WI38 (cell line): Measurements from ENCODE around the gene CYLD.

Experiments used
- H3K4me3 ChIP-seq: 2 replicates; pipeline ENCODE4 v1.5.1; 2011; ENCODE audit warnings: low read depth, mild to moderate bottlenecking, control low read depth, low read length
- TF ChIP-seq, protein P1 (sequence below): IDR thresholded peaks from 2 replicates; pipeline ENCODE4 v1.5.1; 2012; ENCODE audit warnings: low read depth, mild to moderate bottlenecking, control low read depth, low read length

CYLD gene

DNA sequence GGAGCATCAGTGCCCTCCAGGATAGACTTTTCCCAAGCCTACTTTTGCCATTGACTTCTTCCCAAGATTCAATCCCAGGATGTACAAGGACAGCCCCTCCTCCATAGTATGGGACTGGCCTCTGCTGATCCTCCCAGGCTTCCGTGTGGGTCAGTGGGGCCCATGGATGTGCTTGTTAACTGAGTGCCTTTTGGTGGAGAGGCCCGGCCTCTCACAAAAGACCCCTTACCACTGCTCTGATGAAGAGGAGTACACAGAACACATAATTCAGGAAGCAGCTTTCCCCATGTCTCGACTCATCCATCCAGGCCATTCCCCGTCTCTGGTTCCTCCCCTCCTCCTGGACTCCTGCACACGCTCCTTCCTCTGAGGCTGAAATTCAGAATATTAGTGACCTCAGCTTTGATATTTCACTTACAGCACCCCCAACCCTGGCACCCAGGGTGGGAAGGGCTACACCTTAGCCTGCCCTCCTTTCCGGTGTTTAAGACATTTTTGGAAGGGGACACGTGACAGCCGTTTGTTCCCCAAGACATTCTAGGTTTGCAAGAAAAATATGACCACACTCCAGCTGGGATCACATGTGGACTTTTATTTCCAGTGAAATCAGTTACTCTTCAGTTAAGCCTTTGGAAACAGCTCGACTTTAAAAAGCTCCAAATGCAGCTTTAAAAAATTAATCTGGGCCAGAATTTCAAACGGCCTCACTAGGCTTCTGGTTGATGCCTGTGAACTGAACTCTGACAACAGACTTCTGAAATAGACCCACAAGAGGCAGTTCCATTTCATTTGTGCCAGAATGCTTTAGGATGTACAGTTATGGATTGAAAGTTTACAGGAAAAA, 9.7 kb upstream of the CYLD start:
- no peak overlapping the region for H3K4me3 ChIP-seq
- TF ChIP-seq, protein P1, sequence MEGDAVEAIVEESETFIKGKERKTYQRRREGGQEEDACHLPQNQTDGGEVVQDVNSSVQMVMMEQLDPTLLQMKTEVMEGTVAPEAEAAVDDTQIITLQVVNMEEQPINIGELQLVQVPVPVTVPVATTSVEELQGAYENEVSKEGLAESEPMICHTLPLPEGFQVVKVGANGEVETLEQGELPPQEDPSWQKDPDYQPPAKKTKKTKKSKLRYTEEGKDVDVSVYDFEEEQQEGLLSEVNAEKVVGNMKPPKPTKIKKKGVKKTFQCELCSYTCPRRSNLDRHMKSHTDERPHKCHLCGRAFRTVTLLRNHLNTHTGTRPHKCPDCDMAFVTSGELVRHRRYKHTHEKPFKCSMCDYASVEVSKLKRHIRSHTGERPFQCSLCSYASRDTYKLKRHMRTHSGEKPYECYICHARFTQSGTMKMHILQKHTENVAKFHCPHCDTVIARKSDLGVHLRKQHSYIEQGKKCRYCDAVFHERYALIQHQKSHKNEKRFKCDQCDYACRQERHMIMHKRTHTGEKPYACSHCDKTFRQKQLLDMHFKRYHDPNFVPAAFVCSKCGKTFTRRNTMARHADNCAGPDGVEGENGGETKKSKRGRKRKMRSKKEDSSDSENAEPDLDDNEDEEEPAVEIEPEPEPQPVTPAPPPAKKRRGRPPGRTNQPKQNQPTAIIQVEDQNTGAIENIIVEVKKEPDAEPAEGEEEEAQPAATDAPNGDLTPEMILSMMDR = no peak

DNA sequence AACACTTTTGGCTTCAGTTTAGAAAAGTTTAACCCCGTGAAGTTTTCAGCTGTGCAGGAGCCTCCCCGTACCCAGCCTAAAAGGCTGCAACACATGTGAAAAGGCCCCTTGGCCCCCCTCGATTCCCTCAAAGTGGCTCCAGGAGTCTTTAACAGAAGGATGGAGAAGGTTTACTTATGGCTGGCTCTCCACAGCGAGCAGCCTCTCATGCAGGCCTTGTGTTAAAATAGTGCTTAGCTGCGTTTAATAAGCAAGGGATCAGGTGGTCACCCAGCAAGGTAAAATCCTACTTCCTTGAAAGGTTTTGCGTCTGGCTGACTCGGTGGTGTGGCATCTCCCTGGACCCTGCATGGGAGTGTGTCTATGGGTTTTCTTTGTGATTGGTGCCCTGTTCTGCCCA, 8.4 kb upstream of the CYLD start:
- no peak overlapping the region for H3K4me3 ChIP-seq
- TF ChIP-seq, protein P1 = no peak

DNA sequence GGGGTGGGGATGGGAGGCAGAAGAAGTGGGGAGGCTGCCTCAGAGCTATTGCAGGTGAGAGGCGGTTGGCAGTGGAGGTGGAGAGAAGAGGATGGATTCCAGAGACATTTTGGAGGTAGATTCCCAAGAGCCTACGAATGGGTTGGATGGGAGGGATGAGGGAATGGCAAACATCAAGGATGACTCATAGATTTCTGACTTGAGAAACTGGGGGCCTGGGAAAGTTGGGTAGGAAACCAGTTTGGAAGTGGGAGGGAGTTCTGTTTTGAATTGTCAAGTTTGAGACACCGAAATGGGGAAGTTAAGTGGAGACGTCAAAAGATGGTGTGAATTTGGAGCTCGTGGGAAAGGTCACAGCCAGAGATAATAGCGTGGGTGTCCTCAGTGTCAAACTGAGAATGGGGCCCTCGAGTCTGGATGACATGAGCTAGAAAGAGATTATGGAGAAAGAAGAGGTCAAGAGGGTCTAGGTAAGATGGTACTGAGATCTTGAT, 6.2 kb upstream of the CYLD start:
- H3K4me3 ChIP-seq = no peak overlapping the region
- TF ChIP-seq, protein P1 = no peak

DNA sequence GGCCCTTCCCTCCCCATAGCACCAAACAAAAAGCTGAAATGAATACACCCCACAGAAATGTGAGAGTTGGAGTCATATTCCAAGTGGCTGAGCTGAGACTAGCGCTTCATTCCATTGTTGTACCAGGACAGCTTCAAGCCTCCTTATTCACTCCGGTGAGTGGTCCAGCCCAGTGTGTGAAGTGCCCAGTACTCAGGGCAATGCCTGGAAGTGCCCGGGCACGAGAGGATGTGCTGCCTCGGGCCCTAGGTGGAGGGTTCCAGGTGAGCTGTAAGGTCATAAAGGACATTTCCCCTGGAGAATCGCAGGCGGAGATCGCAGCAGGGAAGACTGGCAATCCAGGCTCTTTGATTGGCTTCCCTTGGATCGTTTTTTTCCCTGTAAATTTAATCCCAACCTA, 5.4 kb upstream of the CYLD start:
- TF ChIP-seq, protein P1 = no peak
- no peak overlapping the region for H3K4me3 ChIP-seq

DNA sequence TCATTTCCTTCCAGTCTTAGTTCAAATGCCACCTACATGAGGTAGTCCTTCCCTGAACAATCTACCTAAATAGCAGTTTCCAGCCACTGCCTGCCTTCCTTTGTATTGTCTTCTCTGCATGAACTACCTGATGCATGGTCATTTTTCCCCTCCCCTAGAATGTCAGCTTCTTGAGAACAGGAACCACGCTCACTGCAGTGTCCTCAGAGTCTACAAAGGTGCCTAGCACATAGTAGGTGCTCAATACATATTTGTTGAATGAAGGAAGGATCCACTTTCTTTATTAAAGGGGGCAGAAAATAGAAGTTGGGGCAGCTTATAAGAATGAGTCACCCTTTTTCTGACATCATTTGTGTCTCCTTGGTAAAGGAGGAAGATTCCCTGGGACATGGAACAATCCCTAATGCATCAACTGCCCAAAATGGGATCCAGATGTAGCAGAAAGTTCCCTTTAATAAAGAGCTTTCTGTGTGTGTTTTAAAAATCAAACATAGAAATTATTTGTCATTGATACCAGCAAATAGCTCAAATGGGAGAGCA, 4.4 kb upstream of the CYLD start:
- TF ChIP-seq, protein P1 = no peak
- no peak overlapping the region for H3K4me3 ChIP-seq

DNA sequence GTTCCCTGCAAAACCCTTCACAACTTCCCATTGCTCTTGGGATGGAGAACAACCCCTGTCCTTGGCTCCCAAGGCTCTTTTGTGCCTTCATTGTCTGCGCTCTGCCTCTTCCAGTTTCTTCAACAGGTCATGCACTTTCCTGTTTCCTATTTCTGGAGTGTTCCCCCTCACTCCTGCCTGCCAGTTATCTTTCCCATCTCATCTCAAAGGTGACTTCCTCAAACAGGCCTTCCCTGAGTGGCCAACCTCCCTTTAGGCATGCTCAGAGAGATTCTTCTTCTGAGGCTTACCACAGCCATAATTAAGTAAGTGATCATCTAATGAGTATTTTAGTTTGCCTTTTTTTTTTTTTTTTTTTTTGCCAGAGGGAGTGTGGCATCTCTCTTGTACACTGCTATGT, 2.9 kb upstream of the CYLD start:
- no peak overlapping the region for H3K4me3 ChIP-seq
- TF ChIP-seq, protein P1 = no peak

DNA sequence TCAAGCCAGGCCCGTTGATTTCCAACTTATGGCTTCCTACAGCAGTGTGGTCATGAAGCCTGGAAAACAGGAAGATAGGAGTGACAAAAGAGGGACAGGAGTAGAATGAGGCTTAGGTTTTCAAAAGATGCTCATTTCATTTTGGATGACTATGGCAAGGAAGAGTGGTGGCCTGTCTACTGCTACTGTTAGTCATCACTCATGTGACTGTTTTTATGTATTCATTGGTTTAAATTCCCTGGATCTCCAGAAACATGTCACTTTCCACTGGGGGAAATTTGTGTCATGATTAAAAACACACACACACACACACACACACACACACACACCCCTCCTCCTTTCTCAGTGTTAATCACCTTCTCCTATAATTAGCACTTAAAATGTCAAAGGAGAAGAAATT, 1.1 kb upstream of the CYLD start:
- TF ChIP-seq, protein P1 = no peak
- H3K4me3 ChIP-seq = no peak overlapping the region
